HUES48 (cell line): Measurements from ENCODE around the gene KIF26A.

Experiments
- H3K27ac ChIP-seq: one replicate; pipeline ENCODE4 v1.7.0; 2013; ENCODE audit warnings: low read depth, low read length, inconsistent platforms
- H3K27me3 ChIP-seq: 2 replicates; pipeline ENCODE4 v1.6.1; 2013; ENCODE audit warnings: mild to moderate bottlenecking, low read length; ENCODE audit not compliant: control insufficient read depth, insufficient read depth
- H3K36me3 ChIP-seq: 2 replicates; pipeline ENCODE4 v1.6.1; 2013; ENCODE audit warnings: low read length; ENCODE audit not compliant: control insufficient read depth, insufficient read depth
- H3K4me1 ChIP-seq: 2 replicates; pipeline ENCODE4 v1.6.1; 2013; ENCODE audit warnings: mild to moderate bottlenecking, low read length; ENCODE audit not compliant: control insufficient read depth, insufficient read depth
- H3K4me3 ChIP-seq: 2 replicates; pipeline ENCODE4 v1.5.1; 2013; ENCODE audit warnings: mild to moderate bottlenecking, low read depth, low read length
- H3K9ac ChIP-seq: 2 replicates; pipeline ENCODE4 v1.6.1; 2013; ENCODE audit warnings: mild to moderate bottlenecking, low read depth, low read length, moderate library complexity
- H3K9me3 ChIP-seq: 2 replicates; pipeline ENCODE4 v1.6.1; 2013; ENCODE audit warnings: low read length; ENCODE audit not compliant: control insufficient read depth, insufficient read depth

KIF26A gene

DNA sequence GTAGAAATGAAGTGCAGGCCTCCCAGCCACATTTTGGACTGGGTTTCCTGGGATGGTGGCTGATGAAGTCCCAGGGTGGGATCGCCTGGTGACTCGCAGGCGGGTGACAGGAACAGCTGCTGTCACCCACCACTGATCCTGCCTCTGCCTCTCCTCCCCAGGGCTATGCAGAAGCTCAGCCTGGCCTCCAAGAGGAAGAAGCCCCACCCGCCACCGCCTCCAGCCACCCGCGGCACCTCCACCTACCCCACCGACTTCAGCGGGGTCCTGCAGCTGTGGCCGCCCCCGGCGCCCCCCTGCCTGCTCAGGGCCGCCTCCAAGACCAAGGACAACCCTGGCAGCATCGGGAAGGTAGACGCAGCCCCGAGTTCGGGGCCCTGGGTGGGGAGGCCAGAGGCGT is 28.3 kb downstream of the KIF26A start:
- Histone ChIP-seq H3K27ac (no peak overlapping the region), H3K36me3 (peaks cover 5% of the 10 kb centered on the region; the same call in 1 of the 2 replicates), H3K27me3 (no peaks in the 10 kb centered on the region), H3K9me3 (no peaks in the 10 kb centered on the region), H3K4me3 (no peak overlapping the region), H3K4me1 (peaks cover 30% of the 10 kb centered on the region), H3K9ac (no peak overlapping the region)

DNA sequence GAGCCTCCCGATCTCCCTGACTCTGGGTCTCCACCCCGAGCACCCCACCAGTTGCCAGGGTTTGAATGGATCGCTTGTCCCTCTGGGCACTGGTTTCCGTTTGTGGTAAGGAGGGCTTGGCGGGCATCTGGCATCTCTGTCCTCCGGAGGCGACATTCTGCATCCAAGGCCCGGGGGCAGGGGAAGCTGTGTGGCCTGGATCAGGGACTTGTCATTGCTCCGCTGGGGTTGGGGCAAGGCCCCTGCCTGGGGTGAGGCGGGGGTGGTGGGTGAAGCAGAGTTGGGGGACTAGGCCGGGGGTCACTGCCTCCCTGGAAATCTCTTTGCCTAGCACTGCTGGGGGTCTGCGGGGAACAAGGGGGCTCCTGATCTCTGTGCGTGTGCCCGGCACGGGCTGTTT is 30.2 kb downstream of the KIF26A start:
- H3K9me3 ChIP-seq, result no peaks in the 10 kb centered on the region

DNA sequence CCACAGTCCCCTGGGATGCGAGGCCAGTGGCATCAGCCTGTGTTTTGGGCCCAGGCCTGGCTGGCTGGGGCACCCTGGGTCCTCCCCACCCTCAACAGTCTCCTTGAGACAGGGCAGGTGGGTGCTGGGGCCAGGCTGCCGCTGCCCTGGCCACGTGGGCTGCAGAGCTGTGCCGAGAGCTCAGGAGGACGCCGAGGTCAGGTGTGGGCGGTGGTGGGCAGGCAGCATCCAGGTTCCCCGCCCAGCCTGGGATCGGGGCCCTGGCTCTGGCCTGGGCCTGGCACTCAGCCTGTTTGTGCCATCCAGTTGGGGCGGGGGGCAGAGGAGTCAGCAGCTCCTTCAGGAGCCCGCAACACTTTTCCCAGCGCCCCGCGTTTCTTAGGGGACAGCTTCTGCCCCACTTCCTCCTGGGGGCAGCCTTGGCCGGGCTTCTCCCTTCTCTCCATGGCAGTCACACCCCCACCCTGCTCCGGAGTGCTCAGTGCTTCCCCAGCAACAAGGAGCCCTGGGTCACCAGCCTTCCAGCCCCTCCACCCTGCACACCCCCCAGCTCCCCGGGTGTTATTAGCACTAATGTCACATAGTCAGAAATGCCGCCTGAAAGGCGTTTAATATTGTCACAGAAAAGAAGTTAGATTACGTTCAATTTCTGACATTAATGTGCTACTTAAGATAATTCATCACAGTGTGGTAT is 30.8 kb downstream of the KIF26A start:
- peaks cover 30% of the 10 kb centered on the region for H3K4me1 ChIP-seq
- peaks cover 29% of the 10 kb centered on the region for H3K36me3 ChIP-seq
- H3K4me3 ChIP-seq, result no peak overlapping the region
- no peaks in the 10 kb centered on the region for H3K9me3 ChIP-seq
- peak overlapping the region; percentile 71 for H3K27ac ChIP-seq
- H3K9ac ChIP-seq, result no peak overlapping the region
- H3K27me3 ChIP-seq, result no peaks in the 10 kb centered on the region

More for the DNA sequence above, 30.2 kb downstream of the KIF26A start:
- Histone ChIP-seq H3K9ac (no peak overlapping the region), H3K4me1 (peaks cover 30% of the 10 kb centered on the region), H3K4me3 (no peak overlapping the region), H3K27me3 (no peaks in the 10 kb centered on the region), H3K27ac (peak overlapping the region; percentile 71), H3K36me3 (peaks cover 24% of the 10 kb centered on the region)

DNA sequence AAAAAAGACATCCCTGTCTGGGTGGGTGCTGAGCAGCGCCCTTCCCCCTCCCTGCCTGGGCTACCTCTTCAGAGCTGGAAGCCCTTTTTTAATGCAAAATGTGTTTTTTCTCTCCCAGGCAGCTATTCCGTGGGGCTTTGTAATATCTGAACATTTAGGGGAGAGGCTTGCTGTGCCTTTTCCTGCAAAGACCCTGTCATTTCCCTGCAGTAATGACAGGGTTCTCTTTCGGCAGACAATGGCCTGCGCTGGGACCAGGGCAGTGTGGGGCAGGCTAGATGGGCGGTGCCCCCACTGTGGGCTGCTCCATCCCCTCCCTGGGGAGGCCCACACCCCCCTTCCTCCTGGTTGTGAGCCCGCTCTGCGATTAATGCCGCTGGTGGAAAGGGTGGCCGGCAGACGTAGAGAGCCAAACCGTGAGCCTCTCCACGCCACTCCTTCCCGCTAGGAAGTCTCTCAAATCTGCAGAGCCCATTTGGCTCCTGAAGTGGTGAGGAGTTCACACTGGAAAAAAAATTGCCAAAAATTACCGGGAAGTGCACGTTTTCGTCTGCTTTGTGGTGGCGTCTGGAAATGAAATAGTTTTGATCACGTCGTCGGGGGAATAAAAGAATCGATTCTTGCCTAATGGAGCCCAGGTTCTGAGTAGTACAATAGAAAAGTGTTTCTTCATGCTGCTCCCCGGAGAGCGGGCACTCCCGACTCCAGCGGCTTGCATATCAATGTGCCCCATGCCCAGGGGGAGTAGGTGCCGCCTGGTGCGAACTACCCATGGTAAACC is 31.5 kb downstream of the KIF26A start:
- Histone ChIP-seq H3K36me3 (peaks cover 36% of the 10 kb centered on the region), H3K27ac (peak overlapping the region; percentile 71), H3K4me3 (no peak overlapping the region), H3K9ac (peak overlapping the region; percentile 28; the same call in 1 of the 2 replicates), H3K9me3 (no peaks in the 10 kb centered on the region), H3K4me1 (peaks cover 30% of the 10 kb centered on the region), H3K27me3 (no peaks in the 10 kb centered on the region)

DNA sequence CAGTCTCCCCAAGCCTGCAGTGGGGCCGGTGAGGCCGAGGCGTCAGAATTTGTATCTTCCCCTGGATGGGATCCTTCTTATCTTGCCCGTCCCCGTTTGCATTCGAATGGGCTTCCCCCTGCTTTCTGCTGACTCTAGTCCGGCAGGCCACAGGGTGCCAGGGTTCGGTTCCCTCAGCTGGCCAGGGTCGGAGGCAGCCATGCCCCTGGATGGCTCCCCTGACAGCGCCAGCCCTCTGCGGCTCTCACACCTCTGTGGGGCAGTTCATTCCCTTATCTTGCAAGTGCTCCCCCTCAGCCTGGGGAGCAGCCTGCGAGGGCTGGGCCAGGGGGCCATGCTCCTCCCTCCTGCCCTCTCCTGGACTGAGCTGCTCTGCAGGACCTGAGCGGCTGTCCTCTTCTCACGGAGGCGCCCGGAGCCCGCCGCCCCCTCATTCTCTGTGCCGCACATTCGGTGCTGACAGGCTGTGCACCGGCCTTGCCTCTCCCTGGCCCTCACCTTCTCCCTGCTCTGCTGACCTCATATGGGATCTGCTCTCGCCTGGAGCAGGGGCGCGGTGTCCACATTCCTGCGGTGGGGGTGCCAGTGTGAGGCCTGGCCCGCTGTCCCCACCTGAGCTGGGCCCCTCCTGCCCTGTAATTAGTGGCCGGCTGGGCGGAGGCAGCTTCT is 32.8 kb downstream of the KIF26A start:
- Histone ChIP-seq H3K4me3 (no peak overlapping the region), H3K36me3 (peaks cover 48% of the 10 kb centered on the region), H3K27ac (peak overlapping the region; percentile 33)

DNA sequence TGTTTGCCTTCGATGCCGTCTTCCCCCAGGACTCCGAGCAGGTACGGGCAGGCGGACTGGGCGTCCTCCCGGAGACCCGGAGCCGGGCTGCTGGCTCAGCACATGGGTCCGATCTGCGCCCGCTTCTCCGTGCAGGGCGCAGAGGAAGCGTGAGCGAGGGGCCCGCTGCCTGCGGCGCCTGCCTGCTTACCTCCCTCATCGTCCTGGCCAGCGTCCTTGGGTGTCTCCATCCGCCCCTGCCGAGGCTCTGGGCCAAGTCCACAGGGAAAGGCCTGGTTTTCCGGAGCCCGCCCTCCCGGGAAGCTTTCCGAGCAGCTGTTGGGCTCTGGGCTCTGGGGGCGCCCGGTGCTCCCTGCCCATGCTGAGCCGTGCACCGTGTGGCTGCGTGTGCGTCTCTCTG is 33.5 kb downstream of the KIF26A start:
- H3K4me1 ChIP-seq, result peaks cover 30% of the 10 kb centered on the region
- H3K9me3 ChIP-seq, result no peaks in the 10 kb centered on the region
- H3K27ac ChIP-seq, result no peak overlapping the region
- H3K27me3 ChIP-seq, result no peaks in the 10 kb centered on the region
- no peak overlapping the region for H3K4me3 ChIP-seq
- H3K9ac ChIP-seq, result no peak overlapping the region
- peaks cover 56% of the 10 kb centered on the region for H3K36me3 ChIP-seq

More for the DNA sequence above, 32.8 kb downstream of the KIF26A start:
- Histone ChIP-seq H3K9me3 (no peaks in the 10 kb centered on the region), H3K9ac (0 out of 2 replicates have a peak overlapping the region, but pooled peaks have one; percentile 3), H3K4me1 (peaks cover 30% of the 10 kb centered on the region), H3K27me3 (no peaks in the 10 kb centered on the region)

DNA sequence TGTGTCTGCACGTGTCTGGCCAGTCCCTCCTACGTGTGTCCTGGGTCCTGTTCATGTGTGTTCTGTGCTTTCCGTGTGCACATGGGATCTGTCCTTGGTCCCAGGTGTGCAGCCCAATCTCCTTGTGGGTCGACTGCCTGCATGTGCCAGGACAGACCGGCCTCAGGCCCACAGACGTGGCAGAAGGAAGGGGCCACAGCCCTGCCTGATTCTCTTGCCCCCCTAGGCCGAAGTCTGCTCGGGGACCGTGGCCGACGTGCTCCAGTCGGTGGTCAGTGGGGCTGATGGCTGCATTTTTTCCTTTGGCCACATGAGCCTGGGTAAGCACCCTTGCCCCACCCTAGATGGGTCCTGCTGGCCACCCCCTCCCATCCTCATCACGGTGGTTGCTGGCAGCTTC is 34.0 kb downstream of the KIF26A start:
- Histone ChIP-seq H3K36me3 (peaks cover 57% of the 10 kb centered on the region), H3K4me1 (peaks cover 30% of the 10 kb centered on the region), H3K9ac (no peak overlapping the region), H3K9me3 (no peaks in the 10 kb centered on the region), H3K4me3 (no peak overlapping the region), H3K27me3 (no peaks in the 10 kb centered on the region), H3K27ac (no peak overlapping the region)

DNA sequence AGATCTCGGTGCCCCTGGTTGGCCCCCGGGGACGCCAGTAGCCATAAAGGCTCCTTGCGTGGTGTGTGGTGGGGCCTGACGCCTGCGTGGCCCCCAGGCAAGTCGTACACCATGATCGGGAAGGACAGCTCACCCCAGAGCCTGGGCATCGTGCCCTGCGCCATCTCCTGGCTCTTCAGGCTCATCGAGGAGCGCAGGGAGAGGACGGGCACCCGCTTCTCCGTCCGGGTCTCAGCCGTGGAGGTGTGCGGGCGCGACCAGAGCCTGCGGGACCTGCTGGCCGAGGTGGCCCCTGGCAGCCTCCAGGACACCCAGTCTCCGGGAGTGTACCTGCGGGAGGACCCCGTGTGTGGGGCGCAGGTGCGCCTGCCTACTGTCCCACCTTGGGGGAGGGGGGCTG is 34.5 kb downstream of the KIF26A start:
- H3K9me3 ChIP-seq, result no peaks in the 10 kb centered on the region
- no peak overlapping the region for H3K27ac ChIP-seq
- H3K36me3 ChIP-seq, result peaks cover 59% of the 10 kb centered on the region
- H3K4me1 ChIP-seq, result peaks cover 30% of the 10 kb centered on the region
- no peak overlapping the region for H3K4me3 ChIP-seq
- H3K27me3 ChIP-seq, result no peaks in the 10 kb centered on the region
- no peak overlapping the region for H3K9ac ChIP-seq

DNA sequence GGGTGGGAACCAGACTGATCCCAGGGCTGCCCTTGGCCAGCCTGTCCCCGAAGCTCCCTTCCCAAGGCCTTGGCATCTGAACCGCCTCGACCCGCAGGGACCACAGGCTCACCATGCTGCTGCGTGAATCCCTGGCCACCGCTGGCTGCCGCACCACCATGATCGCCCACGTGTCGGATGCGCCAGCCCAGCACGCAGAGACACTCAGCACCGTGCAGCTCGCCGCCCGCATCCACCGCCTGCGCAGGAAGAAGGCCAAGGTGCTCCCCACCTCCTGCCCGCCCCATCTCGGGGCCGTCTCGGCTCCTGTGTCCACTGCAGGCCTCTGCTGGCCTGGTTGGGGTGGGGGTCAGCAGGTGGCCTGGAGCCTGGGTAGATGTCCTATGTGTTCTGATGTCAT is 35.7 kb downstream of the KIF26A start:
- Histone ChIP-seq H3K9me3 (no peaks in the 10 kb centered on the region), H3K27me3 (no peaks in the 10 kb centered on the region), H3K27ac (no peak overlapping the region), H3K9ac (no peak overlapping the region), H3K4me1 (peaks cover 26% of the 10 kb centered on the region), H3K4me3 (no peak overlapping the region), H3K36me3 (peaks cover 62% of the 10 kb centered on the region)

DNA sequence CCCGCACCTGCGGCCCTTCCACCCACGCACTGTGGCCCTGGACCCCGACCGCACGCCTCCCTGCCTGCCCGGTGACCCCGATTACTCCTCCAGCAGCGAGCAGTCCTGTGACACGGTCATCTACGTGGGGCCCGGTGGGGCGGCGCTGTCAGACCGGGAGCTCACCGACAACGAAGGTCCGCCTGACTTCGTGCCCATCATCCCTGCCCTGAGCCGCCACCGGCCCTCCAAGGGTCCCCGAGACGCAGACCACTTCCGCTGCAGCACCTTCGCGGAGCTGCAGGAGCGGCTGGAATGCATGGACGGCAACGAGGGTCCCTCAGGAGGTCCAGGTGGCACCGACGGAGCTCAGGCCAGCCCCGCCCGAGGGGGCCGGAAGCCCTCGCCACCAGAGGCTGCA is 36.7 kb downstream of the KIF26A start:
- H3K4me3 ChIP-seq, result no peak overlapping the region
- no peaks in the 10 kb centered on the region for H3K9me3 ChIP-seq
- no peak overlapping the region for H3K27ac ChIP-seq
- no peak overlapping the region for H3K9ac ChIP-seq
- H3K36me3 ChIP-seq, result peaks cover 62% of the 10 kb centered on the region
- H3K4me1 ChIP-seq, result peaks cover 17% of the 10 kb centered on the region
- no peaks in the 10 kb centered on the region for H3K27me3 ChIP-seq

DNA sequence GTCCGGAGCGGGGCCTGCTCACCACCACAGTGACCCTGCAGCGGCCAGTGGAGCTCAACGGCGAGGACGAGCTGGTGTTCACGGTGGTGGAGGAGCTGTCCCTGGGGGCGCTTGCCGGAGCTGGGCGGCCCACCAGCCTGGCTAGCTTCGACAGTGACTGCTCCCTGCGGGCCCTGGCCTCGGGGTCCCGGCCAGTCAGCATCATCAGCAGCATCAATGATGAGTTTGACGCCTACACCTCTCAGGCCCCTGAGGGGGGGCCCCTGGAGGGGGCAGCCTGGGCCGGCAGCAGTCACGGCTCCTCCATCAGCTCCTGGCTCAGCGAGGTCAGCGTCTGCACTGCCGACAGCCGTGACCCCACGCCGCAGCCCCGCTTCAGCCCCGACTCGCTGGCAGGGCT is 37.4 kb downstream of the KIF26A start:
- H3K9ac ChIP-seq, result no peak overlapping the region
- H3K36me3 ChIP-seq, result peaks cover 62% of the 10 kb centered on the region
- no peak overlapping the region for H3K27ac ChIP-seq
- H3K9me3 ChIP-seq, result no peaks in the 10 kb centered on the region
- H3K27me3 ChIP-seq, result no peaks in the 10 kb centered on the region
- peaks cover 9% of the 10 kb centered on the region for H3K4me1 ChIP-seq
- no peak overlapping the region for H3K4me3 ChIP-seq
